ENCODE measurements around the gene LY6G6F. TPM values are rescaled to one million over a fixed set of nuclear protein-coding genes. Genes with fewer than 3 reads are reported as not detected.
A peak's percentile ranks its signal among the peaks of the same experiment; 100 is the strongest.

Gene LY6G6F
- polyA plus RNA-seq, 3 donors: 0.51 TPM; not detected in 2

GRCh38 chr6:31660381-31661261 lies 46.0 kb upstream of the LY6G6F start, which contains the start of gene C6orf47:
Gene C6orf47 (minus strand): TSS chr6:31660778. CDS start chr6:31659947, 831 bp downstream.
- H2AFZ ChIP-seq (ENCODE audit: insufficient read depth, low read depth, low read length, poor library complexity, severe bottlenecking): peak within 1 kb of the TSS; percentile 78
- peak within 1 kb of the TSS; percentile 93 to 97 for H3K4me3 Mint-ChIP-seq
- peak within 1 kb of the TSS; percentile 70 to 80 for H3K27ac ChIP-seq (ENCODE audit: low read depth in 1 of 2, low read length in 2 of 2)
- H3K4me3 ChIP-seq (replicated peaks in 1 of 3; ENCODE audit: low read depth in 2 of 3, low read length in 3 of 3): peak within 1 kb of the TSS; percentile 71 to 89 (median 79)
- H3K36me3 Mint-ChIP-seq: peaks cover 43 to 67% of the 10 kb centered on the region in 2 donors
- no peak for TF ChIP-seq CTCF (IDR thresholded peaks at IDR 0.05)
- peaks cover 15 to 51% of the 10 kb centered on the region in 2 donors for H3K36me3 ChIP-seq (replicated peaks in 1 of 2; ENCODE audit: control insufficient read depth in 1 of 2, insufficient read depth in 2 of 2, low read length in 2 of 2)
- peaks cover 0 to under 1% (median 0%) of the 10 kb centered on the region in 3 donors for H3K27me3 Mint-ChIP-seq (ENCODE audit: low read depth in 3 of 3)
- H3K9me3 Mint-ChIP-seq: peaks cover 0 to 2% (median 0%) of the 10 kb centered on the region in 7 donors
- H3K9ac ChIP-seq (ENCODE audit: insufficient read depth, low read length, poor library complexity, severe bottlenecking): peak within 1 kb of the TSS; percentile 77
- peaks cover 77% of the 10 kb centered on the region for H3K4me1 Mint-ChIP-seq
- no peaks in the 10 kb centered on the region for H3K27me3 ChIP-seq (ENCODE audit: control insufficient read depth in 2 of 2, insufficient read depth in 2 of 2, low read length in 2 of 2)
- WGBS (ENCODE audit: insufficient coverage): under 1% methylated on average over 51 of the region's 52 CpGs
- peaks cover 26% of the 10 kb centered on the region for H4K20me1 ChIP-seq (ENCODE audit: insufficient read depth, low read length)
- H3K27ac Mint-ChIP-seq: peak within 1 kb of the TSS; percentile 92 to 97 (median 95)
- no peaks in the 10 kb centered on the region for H3K9me3 ChIP-seq (replicated peaks in 1 of 2; ENCODE audit: control insufficient read depth in 1 of 2, insufficient read depth in 1 of 2, low read length in 2 of 2)
- H3K79me2 ChIP-seq (ENCODE audit: insufficient read depth, low read length): peaks cover 79% of the 10 kb centered on the region
- peak within 1 kb of the TSS; percentile 87 for H3K4me2 ChIP-seq (replicated peaks; ENCODE audit: extremely low read depth, low read length, poor library complexity, severe bottlenecking)
- DNase-seq: peak in 2 of 3 donors; percentile 57 to 67
- intact Hi-C loops (cut with micrococcal nuclease): loop anchor here in 1 of 2 donors (5.0 kb wide), 1 partner anchor 113 kb away; the partner anchor contains the start of genes ATP6V1G2 and NFKBIL1
- peaks cover 58 to 83% of the 10 kb centered on the region in 2 donors for H3K4me1 ChIP-seq (ENCODE audit: control insufficient read depth in 1 of 2, insufficient read depth in 2 of 2, low read length in 2 of 2)
